H1 (cell line): Measurements from ENCODE around the gene PFDN5. TPM values are rescaled to one million over a fixed set of nuclear protein-coding genes. Genes with fewer than 3 reads are reported as not detected.

ENCODE experiments used
- CTBP2 ChIP-seq: IDR thresholded peaks from 2 replicates; pipeline ENCODE4 v1.7.0; 2011; ENCODE audit warnings: borderline replicate concordance, mild to moderate bottlenecking, moderate library complexity, mixed read lengths, low read length; ENCODE audit not compliant: insufficient read depth, insufficient read length
- RAD21 ChIP-seq, 2 experiments: IDR thresholded peaks in 1 of 2; conservative IDR thresholded peaks in 1 of 2; 2 replicates each; pipeline ENCODE4 v1.6.1; 2011; ENCODE audit warnings: low read depth in 2 of 2, low read length in 2 of 2, improper control_type of control experiment in 1 of 2, inconsistent platforms in 1 of 2, mild to moderate bottlenecking in 1 of 2, moderate library complexity in 1 of 2
- polyA plus RNA-seq, 7 experiments: library from polyadenylated mRNA; depleted of rRNA in 3 of 7; stranded (reverse) in 5 of 7; unstranded in 2 of 7; fragments of >200 nt in 5 of 7; fragments of 200-250 nt in 2 of 7; gene quantifications; 1 replicate in 5 of 7; 2 replicates in 1 of 7; 4 replicates in 1 of 7; pipeline versions ENCODE4 v1.2.1 to v1.2.3, GENCODE V29; 2011 to 2013; ENCODE audit warnings: missing spikeins in 2 of 7, mixed read lengths in 2 of 7
- total RNA-seq: library from RNA; stranded (reverse); fragmentation: NEBNext Ultra II Directional; extraction: Animal tissue kit (Norgen Biotek cat#: 25700); gene quantifications from 2 replicates; pipeline ENCODE4 v1.2.1, GENCODE V29; 2021

Gene PFDN5
- total and polyA plus RNA-seq, 2 of the 8 experiments (the other 6 are each of a cell fraction or from before 2014, with no cell fraction given) = 290 to 630 TPM

DNA sequence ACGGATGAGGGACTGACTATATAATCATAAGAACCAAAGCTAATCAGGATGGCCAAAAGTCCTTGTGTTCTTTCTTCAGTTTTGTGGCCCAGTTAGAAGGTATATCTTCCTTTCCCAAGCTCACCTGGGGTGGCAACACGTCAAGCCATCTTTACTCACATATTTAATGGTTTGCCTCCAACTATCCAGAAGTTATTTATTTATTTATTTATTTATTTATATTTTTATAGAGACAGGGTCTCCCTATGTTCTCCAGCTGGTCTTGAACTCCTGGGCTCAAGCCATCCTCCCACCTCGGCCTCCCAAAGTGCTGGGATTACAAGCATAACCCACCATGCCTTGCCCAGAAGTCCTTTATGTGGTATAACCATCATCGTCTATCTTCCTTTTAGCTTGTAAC, 52.6 kb downstream of the PFDN5 start (continued):
- no peak for TF ChIP-seq RAD21 (IDR thresholded peaks at IDR 0.05 in 1 of 2, conservative IDR thresholded peaks at IDR 0.05 in 1 of 2; ENCODE audit: low read depth in 2 of 2, low read length in 2 of 2)
- TF ChIP-seq CTBP2 = no peak

Other genes starting within 250 kb of the PFDN5 start
- gene TNS2, start 245.5 kb upstream of the PFDN5 start, total RNA-seq = 4.7 and 5.8 TPM in 2 replicates
- 2.8 and 5.0 TPM in 2 replicates for gene TNS2, start 245.5 kb upstream of the PFDN5 start, polyA plus RNA-seq (2011; rRNA removed)
- 6.6 and 6.8 TPM in 2 replicates for gene SPRYD3, start 216.2 kb upstream of the PFDN5 start, total RNA-seq
- 8.0 and 10.4 TPM in 2 replicates for gene SPRYD3, start 216.2 kb upstream of the PFDN5 start, polyA plus RNA-seq (2011; rRNA removed)
- 13.7 and 16.4 TPM in 2 replicates for gene IGFBP6, start 197.9 kb upstream of the PFDN5 start, total RNA-seq
- 14.7 and 25.3 TPM in 2 replicates for gene IGFBP6, start 197.9 kb upstream of the PFDN5 start, polyA plus RNA-seq (2011; rRNA removed)
- not detected in 2 replicates for gene SOAT2, start 192.1 kb upstream of the PFDN5 start, total RNA-seq
- gene SOAT2, start 192.1 kb upstream of the PFDN5 start, polyA plus RNA-seq (2011; rRNA removed) = 0.08 and 0.13 TPM in 2 replicates
- 35.6 and 40.0 TPM in 2 replicates for gene ZNF740, start 114.8 kb upstream of the PFDN5 start, total RNA-seq
- gene ZNF740, start 114.8 kb upstream of the PFDN5 start, polyA plus RNA-seq (2011; rRNA removed) = 7.6 and 8.2 TPM in 2 replicates
- 8.8 and 10.0 TPM in 2 replicates for gene CSAD, start 114.6 kb upstream of the PFDN5 start, total RNA-seq
- gene CSAD, start 114.6 kb upstream of the PFDN5 start, polyA plus RNA-seq (2011; rRNA removed) = 11.3 and 15.4 TPM in 2 replicates
- 0.54 and 1.2 TPM in 2 replicates for gene ITGB7, start 88.3 kb upstream of the PFDN5 start, total RNA-seq
- 0.25 and 0.35 TPM in 2 replicates for gene ITGB7, start 88.3 kb upstream of the PFDN5 start, polyA plus RNA-seq (2011; rRNA removed)
- gene RARG, start 63.3 kb upstream of the PFDN5 start, total RNA-seq = 68.6 and 68.9 TPM in 2 replicates
- gene RARG, start 63.3 kb upstream of the PFDN5 start, polyA plus RNA-seq (2011; rRNA removed) = 68.6 and 84.2 TPM in 2 replicates
- gene ESPL1, start 27.2 kb upstream of the PFDN5 start, total RNA-seq = 47.0 and 52.7 TPM in 2 replicates
- 31.8 and 49.6 TPM in 2 replicates for gene ESPL1, start 27.2 kb upstream of the PFDN5 start, polyA plus RNA-seq (2011; rRNA removed)
- 77.1 and 83.3 TPM in 2 replicates for gene MYG1, start 4.2 kb downstream of the PFDN5 start, total RNA-seq
- gene MYG1, start 4.2 kb downstream of the PFDN5 start, polyA plus RNA-seq (2011; rRNA removed) = 104 and 117 TPM in 2 replicates
- 66.1 and 68.2 TPM in 2 replicates for gene AAAS, start 26.1 kb downstream of the PFDN5 start, total RNA-seq
- 97.6 and 126 TPM in 2 replicates for gene AAAS, start 26.1 kb downstream of the PFDN5 start, polyA plus RNA-seq (2011; rRNA removed)
- 0.13 TPM in 1 of 2 replicates, not detected in the other for gene SP7, start 40.8 kb downstream of the PFDN5 start, total RNA-seq
- 0.12 and 0.27 TPM in 2 replicates for gene SP7, start 40.8 kb downstream of the PFDN5 start, polyA plus RNA-seq (2011; rRNA removed)
- gene SP1, start 84.6 kb downstream of the PFDN5 start, total RNA-seq = 75.2 and 79.1 TPM in 2 replicates
- gene SP1, start 84.6 kb downstream of the PFDN5 start, polyA plus RNA-seq (2011; rRNA removed) = 46.4 and 50.7 TPM in 2 replicates
- gene AMHR2, start 128.3 kb downstream of the PFDN5 start, total RNA-seq = 0.34 and 0.35 TPM in 2 replicates
- 0.29 and 0.47 TPM in 2 replicates for gene AMHR2, start 128.3 kb downstream of the PFDN5 start, polyA plus RNA-seq (2011; rRNA removed)
- gene PRR13, start 146.2 kb downstream of the PFDN5 start, total RNA-seq = 164 and 185 TPM in 2 replicates
- gene PRR13, start 146.2 kb downstream of the PFDN5 start, polyA plus RNA-seq (2011; rRNA removed) = 80.4 and 82.9 TPM in 2 replicates
- gene PCBP2, start 156.6 kb downstream of the PFDN5 start, total RNA-seq = 1,114 and 1,123 TPM in 2 replicates
- gene PCBP2, start 156.6 kb downstream of the PFDN5 start, polyA plus RNA-seq (2011; rRNA removed) = 470 and 473 TPM in 2 replicates
- 21.4 and 23.4 TPM in 2 replicates for gene MAP3K12, start 203.9 kb downstream of the PFDN5 start, total RNA-seq
- 42.7 and 54.1 TPM in 2 replicates for gene MAP3K12, start 203.9 kb downstream of the PFDN5 start, polyA plus RNA-seq (2011; rRNA removed)
- gene TARBP2, start 205.7 kb downstream of the PFDN5 start, total RNA-seq = 66.1 and 69.9 TPM in 2 replicates
- gene TARBP2, start 205.7 kb downstream of the PFDN5 start, polyA plus RNA-seq (2011; rRNA removed) = 122 and 135 TPM in 2 replicates
- gene NPFF, start 211.9 kb downstream of the PFDN5 start, total RNA-seq = 0.80 TPM in 1 of 2 replicates, not detected in the other
- not detected in 2 replicates for gene NPFF, start 211.9 kb downstream of the PFDN5 start, polyA plus RNA-seq (2011; rRNA removed)